Right hindlimb (tissue), 1 donor: Measurements from ENCODE around the gene SUPV3L1.
A peak's percentile ranks its signal among the peaks of the same experiment; 100 is the strongest.
"Not testable (repeated sequence)": the region's sequence is repeated elsewhere in the genome, so short reads cannot be mapped to it uniquely, and the experiment has no call there.

Experiments
- DNase-seq: peaks from one replicate; pipeline ENCODE4 v3.0.0-alpha.2; 2018

SUPV3L1 gene

DNA sequence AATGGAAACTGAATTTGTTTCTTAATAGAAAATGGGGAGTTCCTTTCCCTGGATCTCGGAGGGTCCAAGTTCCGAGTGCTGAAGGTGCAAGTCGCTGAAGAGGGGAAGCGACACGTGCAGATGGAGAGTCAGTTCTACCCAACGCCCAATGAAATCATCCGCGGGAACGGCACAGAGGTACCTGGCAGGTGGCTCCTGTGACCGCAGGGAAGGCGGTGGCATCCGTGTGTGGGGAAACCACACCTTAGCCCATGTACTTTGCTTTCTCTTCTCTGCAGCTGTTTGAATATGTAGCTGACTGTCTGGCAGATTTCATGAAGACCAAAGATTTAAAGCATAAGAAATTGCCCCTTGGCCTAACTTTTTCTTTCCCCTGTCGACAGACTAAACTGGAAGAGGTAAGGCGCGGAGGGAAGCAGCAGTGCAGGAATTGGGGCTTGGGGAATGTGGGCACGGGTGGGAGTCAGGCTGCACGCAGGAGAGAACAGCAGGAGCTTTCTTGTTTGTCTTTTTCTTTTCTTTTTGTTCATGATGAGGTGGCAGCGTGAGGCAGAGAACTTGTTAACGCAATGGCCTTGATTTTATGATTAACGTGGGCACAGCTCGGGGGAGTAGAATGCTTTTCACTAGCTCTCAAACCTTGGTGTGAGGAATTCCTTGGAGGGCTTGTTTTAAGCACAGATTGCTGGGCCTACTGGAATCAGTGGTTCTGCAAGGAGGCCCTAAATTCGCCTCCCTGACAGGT, 52.9 kb downstream of the SUPV3L1 start:
- no peak for DNase-seq

DNA sequence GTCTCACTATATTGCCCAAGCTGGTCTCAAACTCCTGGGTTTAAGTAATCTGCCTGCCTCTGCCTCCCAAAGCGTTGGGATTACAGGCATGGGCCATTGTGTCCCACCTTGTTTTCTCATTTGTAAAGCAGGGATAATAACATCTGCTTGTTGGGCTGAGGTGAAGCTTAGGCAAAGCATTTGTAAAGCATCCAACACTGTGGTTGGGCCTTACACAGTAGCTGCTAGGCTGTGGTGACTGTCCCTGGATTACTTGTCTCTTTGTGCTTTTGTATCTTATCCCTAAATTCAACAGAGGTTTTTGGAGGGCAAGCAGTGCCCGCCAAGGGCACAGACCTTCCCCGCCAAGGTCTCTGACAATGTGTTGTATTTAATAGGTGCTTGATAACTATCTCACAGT, 54.4 kb downstream of the SUPV3L1 start:
- DNase-seq, result no peak

DNA sequence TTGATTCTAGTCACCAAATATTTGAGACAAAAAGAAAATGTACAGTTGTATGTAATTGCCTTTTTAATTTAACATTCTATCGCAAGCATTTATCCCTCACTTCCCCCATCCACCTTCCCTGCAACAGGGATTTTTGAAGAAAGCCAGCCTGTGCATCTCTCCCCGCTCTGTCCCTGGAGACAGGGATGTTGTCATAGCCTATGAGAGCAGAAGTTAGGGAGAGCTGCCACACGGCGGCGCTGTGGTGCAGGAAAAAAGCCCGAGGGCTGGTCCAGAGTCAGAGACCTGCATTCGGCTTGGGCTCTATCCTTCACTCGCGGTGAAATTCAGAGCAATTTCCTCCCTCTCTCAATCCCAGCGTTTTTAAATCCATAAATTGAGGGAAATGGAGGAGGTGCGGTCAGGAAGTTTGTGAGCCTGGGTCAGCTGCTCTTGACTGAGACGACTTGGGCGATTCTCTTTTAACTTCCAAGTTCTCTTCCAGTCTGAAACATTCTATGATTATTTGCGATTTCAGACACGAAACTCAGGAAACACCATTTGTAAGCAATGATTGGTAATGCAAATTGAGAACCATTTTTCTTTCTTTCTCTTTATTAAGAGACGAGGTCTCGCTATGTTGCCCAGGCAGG, 57.6 kb downstream of the SUPV3L1 start:
- peak; percentile 91 for DNase-seq

DNA sequence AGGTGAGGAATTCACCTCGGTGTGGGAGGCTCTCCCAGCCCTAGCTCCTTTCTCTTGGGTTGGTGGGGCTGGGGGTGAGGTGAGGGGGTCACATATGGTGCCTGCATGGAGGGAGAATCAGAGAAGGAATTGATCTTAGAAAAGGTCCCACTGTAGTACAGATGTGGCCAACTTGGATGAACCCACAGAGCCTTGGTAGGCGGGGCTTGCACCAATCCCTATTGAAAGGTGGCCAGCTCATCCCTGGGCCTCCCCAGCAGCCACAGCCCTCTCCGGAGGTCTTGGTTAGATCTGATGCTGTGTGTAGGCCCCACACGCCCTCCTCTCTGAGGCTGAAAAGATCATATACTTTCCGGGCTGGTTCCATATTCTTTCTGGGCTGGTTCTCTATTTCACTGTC, 59.1 kb downstream of the SUPV3L1 start:
- no peak for DNase-seq

DNA sequence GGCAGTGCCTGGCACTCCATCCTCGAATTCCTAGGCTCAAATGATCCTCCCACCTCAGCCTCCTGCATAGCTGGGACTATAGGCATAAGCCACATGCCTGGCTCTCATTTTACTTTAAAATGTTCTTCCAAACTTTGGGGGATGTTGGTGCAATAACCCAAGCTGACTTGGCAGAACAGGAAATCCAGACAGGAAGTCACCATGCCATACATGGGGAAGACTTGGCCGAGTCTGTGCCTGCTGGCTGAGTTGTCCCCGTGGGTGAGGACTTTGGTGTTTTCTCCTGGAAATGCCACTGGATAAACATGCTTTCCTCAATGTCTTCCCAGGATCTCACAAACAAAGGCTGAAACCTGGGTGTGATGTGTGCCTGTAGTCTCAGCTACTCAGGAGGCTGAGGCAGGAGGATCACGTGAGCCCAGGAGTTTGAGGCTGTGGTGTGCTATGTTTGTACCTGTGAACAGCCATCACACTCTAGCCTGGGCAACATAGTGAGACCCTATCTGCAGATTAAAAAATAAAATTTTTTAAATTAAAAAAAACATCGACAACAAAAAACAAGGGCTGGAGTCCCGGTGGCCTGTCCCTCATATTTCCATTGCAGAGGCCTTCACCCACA, 59.9 kb downstream of the SUPV3L1 start:
- DNase-seq, result no peak

DNA sequence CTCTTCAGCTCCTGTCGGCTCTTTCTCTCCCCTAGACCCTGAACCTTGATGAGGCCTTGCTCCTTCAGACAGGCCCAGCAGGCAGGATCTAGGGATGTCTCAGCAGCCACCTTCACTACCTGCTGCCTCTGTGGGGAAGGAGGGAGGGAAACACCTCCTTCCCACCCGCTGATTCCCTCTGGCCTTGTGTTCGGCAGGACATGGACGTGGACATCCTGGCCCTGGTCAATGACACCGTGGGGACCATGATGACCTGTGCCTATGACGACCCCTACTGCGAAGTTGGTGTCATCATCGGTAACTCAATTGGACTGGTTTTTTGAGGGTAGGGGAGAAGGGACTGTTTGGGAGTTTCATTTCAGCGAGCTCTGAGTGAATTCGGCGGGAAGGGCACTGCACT, 60.4 kb downstream of the SUPV3L1 start:
- no peak for DNase-seq

DNA sequence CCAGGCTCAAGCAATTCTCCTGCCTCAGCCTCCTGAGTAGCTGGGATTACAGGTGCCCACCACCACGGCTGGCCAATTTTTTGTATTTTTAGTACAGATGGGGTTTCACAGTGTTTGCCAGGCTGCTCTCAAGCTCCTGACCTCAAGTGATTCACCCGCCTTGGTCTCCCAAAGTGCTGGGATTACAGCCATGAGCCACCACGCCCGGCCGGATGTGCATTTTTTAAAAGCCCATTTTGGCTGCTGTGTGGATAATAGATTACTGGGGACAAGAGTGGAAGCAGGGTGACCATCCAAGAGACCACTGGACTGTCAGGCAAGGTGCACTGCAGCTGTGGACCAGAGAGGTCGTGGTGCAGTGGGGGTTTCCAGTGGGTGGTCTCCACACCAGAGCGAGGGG, 61.5 kb downstream of the SUPV3L1 start:
- DNase-seq, result no peak

DNA sequence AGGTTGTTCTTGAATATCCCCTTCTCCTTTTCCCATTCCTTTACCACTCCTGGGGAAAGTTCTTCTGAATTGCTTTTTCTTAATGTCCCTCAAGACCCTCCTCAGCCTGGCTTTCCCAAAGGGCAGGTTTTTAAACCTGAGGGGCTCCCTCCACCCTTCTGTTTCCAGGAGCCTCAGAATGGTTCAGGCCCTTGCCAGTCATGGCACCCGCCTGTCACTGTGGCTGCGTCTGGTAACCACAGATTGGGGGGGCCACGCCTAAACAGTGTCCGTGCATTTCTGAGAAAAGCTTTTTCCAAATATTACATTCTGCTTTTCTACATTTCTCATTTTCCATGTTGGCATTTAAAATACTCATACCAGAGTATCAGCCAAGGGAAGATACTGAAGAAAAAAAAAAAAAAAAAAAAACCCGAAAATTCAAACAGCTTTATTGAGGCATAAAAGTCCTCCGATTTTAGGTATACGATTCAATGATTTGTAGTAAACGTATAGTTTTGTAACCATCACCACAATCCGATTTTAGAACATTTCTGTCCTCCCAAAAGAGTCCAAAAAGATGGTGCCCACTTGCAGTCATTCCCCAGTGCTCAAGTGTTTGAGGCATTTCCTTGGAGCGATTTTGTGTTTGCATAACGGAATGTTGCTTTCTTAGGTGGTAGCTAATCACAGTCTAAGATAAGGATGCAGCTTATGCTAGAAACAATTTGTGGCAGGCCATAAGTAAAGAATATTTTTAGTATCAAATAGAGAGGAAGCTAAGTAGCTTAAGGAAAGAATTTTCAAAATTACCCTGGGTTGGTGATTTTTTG, 62.2 kb downstream of the SUPV3L1 start:
- no peak for DNase-seq

DNA sequence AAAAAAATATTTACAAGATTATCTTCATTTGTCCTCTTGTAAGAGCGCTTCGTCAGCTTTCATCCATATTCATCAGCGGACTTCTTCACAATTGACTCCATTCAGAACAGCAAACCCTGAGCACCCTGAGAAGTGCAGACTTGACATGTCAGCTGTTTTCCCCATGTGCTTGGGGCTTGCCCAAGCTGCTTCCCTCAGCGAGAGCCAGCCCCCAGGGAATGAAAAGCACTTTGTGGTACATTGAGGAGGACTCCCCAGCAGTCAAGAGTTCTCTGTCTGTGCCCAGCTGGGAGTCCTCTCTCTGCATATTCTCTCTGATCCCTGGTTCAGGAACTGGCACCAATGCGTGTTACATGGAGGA, 62.8 kb downstream of the SUPV3L1 start:
- no peak for DNase-seq

- DNase-seq, result no peak
Measured at GRCh38 chr10:69243817-69244216, 63.8 kb downstream of the SUPV3L1 start.

- DNase-seq, result no peak
Measured at GRCh38 chr10:69246036-69246435, 66.0 kb downstream of the SUPV3L1 start.

GRCh38 chr10:69246581-69247312, 66.7 kb downstream of the SUPV3L1 start:
- DNase-seq, result no peak

DNA sequence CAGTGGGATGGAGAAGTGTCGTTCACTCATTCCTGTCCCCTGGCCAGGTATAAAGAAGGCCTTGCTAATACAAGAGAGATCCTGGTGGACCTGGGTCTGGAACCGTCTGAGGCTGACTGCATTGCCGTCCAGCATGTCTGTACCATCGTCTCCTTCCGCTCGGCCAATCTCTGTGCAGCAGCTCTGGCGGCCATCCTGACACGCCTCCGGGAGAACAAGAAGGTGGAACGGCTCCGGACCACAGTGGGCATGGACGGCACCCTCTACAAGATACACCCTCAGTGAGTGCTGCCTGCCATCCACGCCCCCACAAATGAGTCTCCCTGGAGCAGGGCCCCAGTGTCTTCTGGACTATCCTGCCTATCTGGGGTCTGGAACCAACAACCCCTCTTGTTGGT, 67.3 kb downstream of the SUPV3L1 start:
- no peak for DNase-seq

DNA sequence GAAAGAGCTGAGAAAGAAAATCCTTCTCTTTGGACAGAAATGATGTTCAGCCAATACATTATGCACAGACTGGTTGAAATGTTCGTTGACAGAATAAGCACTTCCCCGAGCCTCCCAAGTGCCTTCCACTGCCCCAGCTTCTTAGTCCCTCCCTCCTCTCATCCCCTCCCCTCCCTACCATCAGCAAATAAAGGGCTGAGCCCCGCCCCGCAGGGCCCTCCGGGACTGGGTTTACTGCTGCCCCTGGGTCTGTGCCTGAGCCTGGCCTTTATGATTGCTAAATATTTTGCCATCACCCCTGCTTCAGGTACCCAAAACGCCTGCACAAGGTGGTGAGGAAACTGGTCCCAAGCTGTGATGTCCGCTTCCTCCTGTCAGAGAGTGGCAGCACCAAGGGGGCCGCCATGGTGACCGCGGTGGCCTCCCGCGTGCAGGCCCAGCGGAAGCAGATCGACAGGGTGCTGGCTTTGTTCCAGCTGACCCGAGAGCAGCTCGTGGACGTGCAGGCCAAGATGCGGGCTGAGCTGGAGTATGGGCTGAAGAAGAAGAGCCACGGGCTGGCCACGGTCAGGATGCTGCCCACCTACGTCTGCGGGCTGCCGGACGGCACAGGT, 68.2 kb downstream of the SUPV3L1 start:
- DNase-seq, result no peak

DNA sequence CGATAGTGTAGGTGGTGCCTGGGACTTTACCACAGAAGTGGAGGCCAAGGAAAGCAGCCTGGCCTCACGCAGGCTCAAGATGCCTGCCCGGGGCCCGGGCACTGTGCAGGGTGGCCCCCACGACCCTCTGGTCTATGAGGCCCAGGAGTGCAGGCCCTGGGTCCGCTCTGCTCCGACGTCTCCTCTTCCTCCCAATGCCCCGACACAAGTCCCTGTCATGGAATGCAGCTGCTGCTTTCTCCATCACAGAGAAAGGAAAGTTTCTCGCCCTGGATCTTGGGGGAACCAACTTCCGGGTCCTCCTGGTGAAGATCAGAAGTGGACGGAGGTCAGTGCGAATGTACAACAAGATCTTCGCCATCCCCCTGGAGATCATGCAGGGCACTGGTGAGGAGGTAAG, 70.0 kb downstream of the SUPV3L1 start:
- DNase-seq, result no peak

- DNase-seq, result not testable (repeated sequence)
Measured at GRCh38 chr10:69251417-69251816, 71.4 kb downstream of the SUPV3L1 start.

GRCh38 chr10:69253171-69253570, 73.1 kb downstream of the SUPV3L1 start:
- no peak for DNase-seq

- no peak for DNase-seq
Measured at GRCh38 chr10:69254877-69255276, 74.8 kb downstream of the SUPV3L1 start.
